ENCODE data around the gene PDK1. TPM values are rescaled to one million over a fixed set of nuclear protein-coding genes. Genes with fewer than 3 reads are reported as not detected.

The PDK1 gene
- polyA plus RNA-seq, 1 experiment = 40.0 TPM

DNA sequence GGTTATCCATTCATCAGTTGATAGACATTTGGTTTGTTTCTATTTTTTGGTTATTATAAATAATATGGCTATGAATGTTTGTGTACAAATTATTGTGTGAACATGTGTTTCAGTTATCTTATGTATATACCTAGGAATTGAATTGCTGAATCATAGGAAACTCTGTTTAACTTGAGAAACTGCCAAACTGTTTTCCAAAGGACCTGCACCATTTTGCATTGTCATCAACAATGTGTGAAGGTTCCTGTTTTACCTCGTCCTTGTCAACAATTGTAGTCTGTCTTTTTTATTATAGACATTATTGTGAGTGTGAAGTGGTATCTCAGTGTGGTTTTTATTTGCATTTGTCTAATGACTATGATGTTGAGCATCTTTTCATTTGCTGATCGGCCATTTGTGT lies 17.1 kb downstream of the PDK1 start:
- Histone ChIP-seq H3K36me3 (ENCODE audit: control insufficient read depth, insufficient read depth, low read length) (peaks cover 11% of the 10 kb centered on the region), H3K4me3 (ENCODE audit: low read depth, low read length) (no peak overlapping the region), H3K27me3 (ENCODE audit: control insufficient read depth, insufficient read depth, low read length) (no peaks in the 10 kb centered on the region)
- DNase-seq (ENCODE audit: low read depth) = no peak
- ChIA-PET CTCF (no interaction called here), POLR2A (no interaction called here)
- TF ChIP-seq, protein P1, sequence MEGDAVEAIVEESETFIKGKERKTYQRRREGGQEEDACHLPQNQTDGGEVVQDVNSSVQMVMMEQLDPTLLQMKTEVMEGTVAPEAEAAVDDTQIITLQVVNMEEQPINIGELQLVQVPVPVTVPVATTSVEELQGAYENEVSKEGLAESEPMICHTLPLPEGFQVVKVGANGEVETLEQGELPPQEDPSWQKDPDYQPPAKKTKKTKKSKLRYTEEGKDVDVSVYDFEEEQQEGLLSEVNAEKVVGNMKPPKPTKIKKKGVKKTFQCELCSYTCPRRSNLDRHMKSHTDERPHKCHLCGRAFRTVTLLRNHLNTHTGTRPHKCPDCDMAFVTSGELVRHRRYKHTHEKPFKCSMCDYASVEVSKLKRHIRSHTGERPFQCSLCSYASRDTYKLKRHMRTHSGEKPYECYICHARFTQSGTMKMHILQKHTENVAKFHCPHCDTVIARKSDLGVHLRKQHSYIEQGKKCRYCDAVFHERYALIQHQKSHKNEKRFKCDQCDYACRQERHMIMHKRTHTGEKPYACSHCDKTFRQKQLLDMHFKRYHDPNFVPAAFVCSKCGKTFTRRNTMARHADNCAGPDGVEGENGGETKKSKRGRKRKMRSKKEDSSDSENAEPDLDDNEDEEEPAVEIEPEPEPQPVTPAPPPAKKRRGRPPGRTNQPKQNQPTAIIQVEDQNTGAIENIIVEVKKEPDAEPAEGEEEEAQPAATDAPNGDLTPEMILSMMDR (IDR thresholded peaks at IDR 0.05; ENCODE audit: insufficient read depth, low read depth, low read length) = no peak

DNA sequence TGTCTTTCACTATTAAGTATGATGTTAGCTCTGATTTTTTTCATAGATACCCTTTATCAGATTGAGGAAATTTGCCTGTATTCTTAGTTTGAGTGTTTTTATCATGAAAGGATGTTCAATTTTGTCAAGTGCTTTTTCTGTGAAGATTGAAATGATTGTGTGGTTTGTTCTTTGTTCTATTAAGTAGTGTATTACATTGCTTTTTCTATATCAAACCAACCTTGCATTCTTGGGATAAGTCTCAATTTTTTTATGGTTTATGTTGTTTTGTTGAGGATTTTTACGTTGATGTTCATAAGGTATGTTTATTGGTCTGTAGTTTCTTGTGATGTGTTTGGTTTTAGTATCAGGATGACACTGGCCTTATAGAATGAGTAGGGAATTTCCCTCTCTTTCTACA lies 19.1 kb downstream of the PDK1 start:
- TF ChIP-seq, protein P1 (IDR thresholded peaks at IDR 0.05; ENCODE audit: insufficient read depth, low read depth, low read length) = no peak
- no peak for DNase-seq (ENCODE audit: low read depth)
- Histone ChIP-seq H3K27me3 (ENCODE audit: control insufficient read depth, insufficient read depth, low read length) (no peaks in the 10 kb centered on the region), H3K36me3 (ENCODE audit: control insufficient read depth, insufficient read depth, low read length) (peaks cover 11% of the 10 kb centered on the region), H3K4me3 (ENCODE audit: low read depth, low read length) (no peak overlapping the region)
- CTCF ChIA-PET = interaction anchor here (0.7 to 1.0 kb wide), 2 partner anchors 15 to 231 kb away, joined by 3 to 5 read pairs; no protein-coding TSS in a partner anchor
- POLR2A ChIA-PET = no interaction called here

DNA sequence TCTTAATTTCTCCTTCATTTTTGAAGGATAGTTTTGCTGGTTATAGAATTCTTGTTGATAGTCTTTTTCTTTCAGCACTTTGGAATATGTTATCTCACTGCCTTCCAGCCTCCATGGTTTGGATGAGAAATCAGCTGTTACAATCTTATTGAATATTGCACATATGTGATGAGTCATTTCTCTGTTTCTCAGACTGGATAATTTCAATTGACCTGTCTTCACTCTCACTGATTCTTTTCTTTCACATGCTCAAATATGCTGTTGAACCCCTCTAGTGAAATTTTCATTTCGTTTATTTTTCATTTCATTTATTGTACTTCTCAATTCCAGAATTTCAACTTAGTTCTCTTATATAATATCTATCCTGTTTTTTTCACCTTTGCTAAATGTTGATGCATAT lies 22.2 kb downstream of the PDK1 start:
- CTCF ChIA-PET = no interaction called here

DNA sequence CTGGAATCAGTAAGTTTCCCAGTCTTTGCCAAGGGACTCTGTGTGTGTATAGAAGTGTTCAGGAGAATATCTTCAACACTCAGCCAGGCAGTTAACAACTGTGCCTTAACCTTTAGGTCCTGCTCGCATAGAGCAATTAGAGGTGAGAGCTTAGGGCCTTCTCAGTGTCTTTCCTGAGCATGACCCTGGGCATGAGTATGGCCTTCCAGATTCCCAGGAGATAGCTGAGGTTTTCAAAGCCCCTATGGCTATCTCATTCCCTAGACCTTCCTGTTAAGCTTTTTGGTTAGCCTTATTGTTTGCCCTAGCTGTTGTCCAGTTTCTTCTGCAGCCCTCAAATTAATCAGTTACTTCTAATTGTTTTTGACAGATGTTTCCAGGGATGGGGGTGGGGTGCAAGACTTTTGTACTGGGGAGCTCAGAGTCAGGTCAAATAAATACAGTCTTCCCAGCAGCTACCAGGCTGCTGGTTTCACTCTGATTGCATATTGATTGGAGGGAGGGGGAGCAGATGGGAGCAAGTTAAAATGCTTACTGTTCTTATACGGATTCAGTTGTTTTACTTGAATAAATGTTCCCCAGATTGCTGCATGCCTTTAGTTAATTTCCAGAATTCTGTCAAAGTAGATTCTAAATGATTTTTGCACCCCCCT lies 23.1 kb downstream of the PDK1 start:
- ChIA-PET POLR2A (no interaction called here), CTCF (no interaction called here)
- Histone ChIP-seq H3K36me3 (ENCODE audit: control insufficient read depth, insufficient read depth, low read length) (peaks cover 7% of the 10 kb centered on the region), H3K27me3 (ENCODE audit: control insufficient read depth, insufficient read depth, low read length) (no peaks in the 10 kb centered on the region), H3K4me3 (ENCODE audit: low read depth, low read length) (no peak overlapping the region)
- TF ChIP-seq, protein P1 (IDR thresholded peaks at IDR 0.05; ENCODE audit: insufficient read depth, low read depth, low read length) = no peak
- no peak for DNase-seq (ENCODE audit: low read depth)

More for the DNA sequence above, 22.2 kb downstream of the PDK1 start:
- peaks cover 7% of the 10 kb centered on the region for H3K36me3 ChIP-seq (ENCODE audit: control insufficient read depth, insufficient read depth, low read length)
- DNase-seq (ENCODE audit: low read depth) = no peak
- no peaks in the 10 kb centered on the region for H3K27me3 ChIP-seq (ENCODE audit: control insufficient read depth, insufficient read depth, low read length)
- POLR2A ChIA-PET = no interaction called here
- TF ChIP-seq, protein P1 (IDR thresholded peaks at IDR 0.05; ENCODE audit: insufficient read depth, low read depth, low read length) = no peak
- no peak overlapping the region for H3K4me3 ChIP-seq (ENCODE audit: low read depth, low read length)

DNA sequence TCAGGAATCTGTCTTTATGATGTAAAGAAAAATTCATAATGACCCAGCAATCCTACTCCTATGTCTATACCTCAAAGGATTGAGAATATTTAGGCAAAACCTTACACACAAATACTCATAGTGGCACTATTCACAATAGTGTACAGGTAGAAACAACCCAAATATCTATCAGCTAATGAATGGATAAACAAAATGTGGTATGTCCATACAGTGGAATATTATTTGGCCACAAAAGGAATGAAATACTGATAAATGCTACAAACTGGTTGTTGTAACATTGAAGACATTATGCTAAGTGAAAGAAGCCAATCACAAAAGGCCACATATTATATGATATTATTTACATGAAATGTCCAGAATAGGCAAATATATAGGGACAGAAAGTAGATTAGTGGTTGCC lies 24.7 kb downstream of the PDK1 start:
- H3K36me3 ChIP-seq (ENCODE audit: control insufficient read depth, insufficient read depth, low read length) = peaks cover 10% of the 10 kb centered on the region

More for the DNA sequence above, 24.7 kb downstream of the PDK1 start:
- DNase-seq (ENCODE audit: low read depth) = no peak
- Histone ChIP-seq H3K27me3 (ENCODE audit: control insufficient read depth, insufficient read depth, low read length) (no peaks in the 10 kb centered on the region), H3K4me3 (ENCODE audit: low read depth, low read length) (no peak overlapping the region)
- TF ChIP-seq, protein P1 (IDR thresholded peaks at IDR 0.05; ENCODE audit: insufficient read depth, low read depth, low read length) = no peak
- ChIA-PET CTCF (interaction anchor here (0.6 to 1.8 kb wide), 3 partner anchors 9 to 14 kb away, joined by 3 to 5 read pairs (median 4); no protein-coding TSS in a partner anchor), POLR2A (no interaction called here)
